ENCODE data around the gene LEUTX. TPM values are rescaled to one million over a fixed set of nuclear protein-coding genes. Genes with fewer than 3 reads are reported as not detected.

Gene LEUTX
- total RNA-seq, 1 experiment from 2014 or later: not detected

DNA sequence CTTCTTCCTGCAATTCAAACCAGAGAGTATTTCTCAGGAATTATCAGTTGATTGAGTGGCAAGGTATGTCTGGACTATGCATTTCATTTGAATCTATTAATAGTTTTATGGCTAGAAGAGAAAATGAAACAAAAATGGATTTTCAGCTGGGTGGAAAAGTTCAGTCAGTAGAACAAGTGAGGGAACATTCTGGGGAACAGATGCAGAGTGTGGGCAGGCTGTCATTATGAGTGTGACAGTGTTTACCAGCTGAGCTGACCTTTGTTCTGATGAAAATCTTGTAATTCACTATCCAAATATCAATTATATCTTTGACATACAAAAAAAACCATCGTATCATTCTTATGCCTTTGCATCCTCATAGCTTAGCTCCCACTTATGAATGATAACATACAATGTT is 38.3 kb upstream of the LEUTX start:
- no peaks in the 10 kb centered on the region; a peak in 1 of 4 replicates for H3K4me1 Mint-ChIP-seq
- 100% methylated on average over 1 of the region's 1 CpG for WGBS (ENCODE audit: extremely low coverage, insufficient read length, low lambda C conversion rate)

More for the DNA sequence above, 38.3 kb upstream of the LEUTX start:
- H3K27ac ChIP-seq (ENCODE audit: insufficient read length, low read depth, low read length): no peak overlapping the region
- no peak overlapping the region for H2BK20ac ChIP-seq (ENCODE audit: low read depth, low read length, poor library complexity, severe bottlenecking)
- no peak overlapping the region for H4K91ac ChIP-seq (ENCODE audit: insufficient read length, low read depth, low read length)
- H3K9me3 ChIP-seq (ENCODE audit: control insufficient read depth, low read depth, low read length): no peaks in the 10 kb centered on the region
- no peak overlapping the region for H2BK5ac ChIP-seq (ENCODE audit: insufficient read length, low read length)
- H3K9me3 Mint-ChIP-seq: no peaks in the 10 kb centered on the region
- H3K27me3 Mint-ChIP-seq (ENCODE audit: low read depth): peaks cover 15% of the 10 kb centered on the region
- H3K4me1 ChIP-seq (ENCODE audit: insufficient read depth, low read length): no peaks in the 10 kb centered on the region; the same call in 1 of the 2 replicates
- no peaks in the 10 kb centered on the region for H3K27me3 ChIP-seq (ENCODE audit: insufficient read depth, low read length)
- TF ChIP-seq, protein P1, sequence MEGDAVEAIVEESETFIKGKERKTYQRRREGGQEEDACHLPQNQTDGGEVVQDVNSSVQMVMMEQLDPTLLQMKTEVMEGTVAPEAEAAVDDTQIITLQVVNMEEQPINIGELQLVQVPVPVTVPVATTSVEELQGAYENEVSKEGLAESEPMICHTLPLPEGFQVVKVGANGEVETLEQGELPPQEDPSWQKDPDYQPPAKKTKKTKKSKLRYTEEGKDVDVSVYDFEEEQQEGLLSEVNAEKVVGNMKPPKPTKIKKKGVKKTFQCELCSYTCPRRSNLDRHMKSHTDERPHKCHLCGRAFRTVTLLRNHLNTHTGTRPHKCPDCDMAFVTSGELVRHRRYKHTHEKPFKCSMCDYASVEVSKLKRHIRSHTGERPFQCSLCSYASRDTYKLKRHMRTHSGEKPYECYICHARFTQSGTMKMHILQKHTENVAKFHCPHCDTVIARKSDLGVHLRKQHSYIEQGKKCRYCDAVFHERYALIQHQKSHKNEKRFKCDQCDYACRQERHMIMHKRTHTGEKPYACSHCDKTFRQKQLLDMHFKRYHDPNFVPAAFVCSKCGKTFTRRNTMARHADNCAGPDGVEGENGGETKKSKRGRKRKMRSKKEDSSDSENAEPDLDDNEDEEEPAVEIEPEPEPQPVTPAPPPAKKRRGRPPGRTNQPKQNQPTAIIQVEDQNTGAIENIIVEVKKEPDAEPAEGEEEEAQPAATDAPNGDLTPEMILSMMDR (conservative IDR thresholded peaks at IDR 0.05): no peak
- H4K8ac ChIP-seq (replicated peaks; ENCODE audit: insufficient read length, low read depth, low read length): no peak overlapping the region
- no peak overlapping the region for H3K4ac ChIP-seq (ENCODE audit: low read depth, low read length)
- DNase-seq: no peak
- H3K79me2 ChIP-seq (ENCODE audit: insufficient read depth, low read length): no peaks in the 10 kb centered on the region
- no peak overlapping the region for H2BK15ac ChIP-seq (ENCODE audit: low read depth, low read length)
- no peak overlapping the region for H2AK5ac ChIP-seq (ENCODE audit: insufficient read length, low read length)
- H3K36me3 Mint-ChIP-seq (ENCODE audit: insufficient read depth in 1 of 3, low read depth in 3 of 3): no peaks in the 10 kb centered on the region
- H2BK12ac ChIP-seq (ENCODE audit: insufficient read length, low read depth, low read length): no peak overlapping the region
- H4K20me1 ChIP-seq (ENCODE audit: control insufficient read depth, insufficient read depth, insufficient read length): no peaks in the 10 kb centered on the region
- H2AFZ ChIP-seq (ENCODE audit: low read length): no peak overlapping the region
- no peak overlapping the region for H2BK120ac ChIP-seq (ENCODE audit: low read depth, low read length, poor library complexity, severe bottlenecking)
- no peak overlapping the region for H3T11ph ChIP-seq (ENCODE audit: low read length)
- no peaks in the 10 kb centered on the region for H3K23me2 ChIP-seq (ENCODE audit: insufficient read length, low read depth, low read length, poor library complexity, severe bottlenecking)
- no peaks in the 10 kb centered on the region for H3K79me1 ChIP-seq (ENCODE audit: insufficient read depth, low read depth, low read length, poor library complexity, severe bottlenecking)
- no peak overlapping the region for H3K9ac ChIP-seq (ENCODE audit: extremely low read depth, insufficient read length, low read length)
- no peak overlapping the region for H3K27ac Mint-ChIP-seq
- no peak overlapping the region for H3K18ac ChIP-seq (ENCODE audit: insufficient read length, low read depth, low read length)
- no peak overlapping the region for H3K4me2 ChIP-seq (ENCODE audit: insufficient read depth, insufficient read length, low read length)
- H4K5ac ChIP-seq (ENCODE audit: insufficient read length, low read depth, low read length): no peak overlapping the region
- no peak overlapping the region for H3K4me3 Mint-ChIP-seq
- H3K14ac ChIP-seq (ENCODE audit: insufficient read depth, low read length): no peak overlapping the region
- H3K23ac ChIP-seq (ENCODE audit: insufficient read length, low read depth, low read length): no peak overlapping the region
- H3K56ac ChIP-seq (ENCODE audit: insufficient read length, low read depth, low read length): no peak overlapping the region

Measured in H9 (cell line).